Measurements from ENCODE around the gene ARFGAP3. TPM values are rescaled to one million over a fixed set of nuclear protein-coding genes. Genes with fewer than 3 reads are reported as not detected.

Gene ARFGAP3
- total and polyA plus RNA-seq, 4 donors: 25.8 to 42.9 (median 42.3) TPM

GRCh38 chr22:42877158-42877557, 20.1 kb upstream of the ARFGAP3 start:
- Histone ChIP-seq H3K4me1 (ENCODE audit: control insufficient read depth in 5 of 5, insufficient read depth in 5 of 5, low read length in 5 of 5) (peaks cover 0 to 5% (median 0%) of the 10 kb centered on the region in 5 donors), H3K9me3 (ENCODE audit: control insufficient read depth in 4 of 4, insufficient read depth in 3 of 4, low read length in 3 of 4) (no peaks in the 10 kb centered on the region), H3K27ac (ENCODE audit: low read depth in 1 of 2, low read length in 1 of 2) (no peak overlapping the region), H3K9ac (ENCODE audit: insufficient read depth in 1 of 2, low read length in 2 of 2) (no peak overlapping the region), H3K27me3 (ENCODE audit: control insufficient read depth in 3 of 3, insufficient read depth in 3 of 3, low read length in 2 of 3) (no peaks in the 10 kb centered on the region), H3K4me3 (no peak overlapping the region), H3K36me3 (ENCODE audit: control insufficient read depth in 4 of 4, insufficient read depth in 4 of 4, low read length in 4 of 4) (peaks cover 11 to 70% (median 39%) of the 10 kb centered on the region in 4 donors)
- WGBS, 2 donors: 79 to 89% methylated on average over 8 of the region's 8 CpGs
- no peak for TF ChIP-seq CTCF (IDR thresholded peaks at IDR 0.05; ENCODE audit: control extremely low read depth, extremely low read depth)
- no peak for ATAC-seq (ENCODE audit: insufficient read depth, low FRiP score)
- no peak for DNase-seq

GRCh38 chr22:42876041-42876440, 19.0 kb upstream of the ARFGAP3 start:
- Histone ChIP-seq H3K4me1 (ENCODE audit: control insufficient read depth in 5 of 5, insufficient read depth in 5 of 5, low read length in 5 of 5) (peaks cover 0 to 5% (median 0%) of the 10 kb centered on the region in 5 donors), H3K27ac (ENCODE audit: low read depth in 1 of 2, low read length in 1 of 2) (no peak overlapping the region), H3K27me3 (ENCODE audit: control insufficient read depth in 3 of 3, insufficient read depth in 3 of 3, low read length in 2 of 3) (no peaks in the 10 kb centered on the region), H3K9ac (ENCODE audit: insufficient read depth in 1 of 2, low read length in 2 of 2) (no peak overlapping the region), H3K36me3 (ENCODE audit: control insufficient read depth in 4 of 4, insufficient read depth in 4 of 4, low read length in 4 of 4) (peaks cover 11 to 70% (median 40%) of the 10 kb centered on the region in 4 donors), H3K9me3 (ENCODE audit: control insufficient read depth in 4 of 4, insufficient read depth in 3 of 4, low read length in 3 of 4) (no peaks in the 10 kb centered on the region), H3K4me3 (no peak overlapping the region)
- WGBS, 2 donors: 92 to 97% methylated on average over 17 of the region's 17 CpGs
- DNase-seq (no peak), ATAC-seq (ENCODE audit: insufficient read depth, low FRiP score) (no peak)
- no peak for TF ChIP-seq CTCF (IDR thresholded peaks at IDR 0.05; ENCODE audit: control extremely low read depth, extremely low read depth)

- Histone ChIP-seq H3K4me1 (ENCODE audit: control insufficient read depth in 5 of 5, insufficient read depth in 5 of 5, low read length in 5 of 5) (peaks cover 0 to 4% (median 0%) of the 10 kb centered on the region in 5 donors), H3K27ac (ENCODE audit: low read depth in 1 of 2, low read length in 1 of 2) (no peak overlapping the region), H3K9me3 (ENCODE audit: control insufficient read depth in 4 of 4, insufficient read depth in 3 of 4, low read length in 3 of 4) (no peaks in the 10 kb centered on the region), H3K36me3 (ENCODE audit: control insufficient read depth in 4 of 4, insufficient read depth in 4 of 4, low read length in 4 of 4) (peaks cover 11 to 63% (median 36%) of the 10 kb centered on the region in 4 donors), H3K9ac (ENCODE audit: insufficient read depth in 1 of 2, low read length in 2 of 2) (no peak overlapping the region), H3K27me3 (ENCODE audit: control insufficient read depth in 3 of 3, insufficient read depth in 3 of 3, low read length in 2 of 3) (no peaks in the 10 kb centered on the region), H3K4me3 (no peak overlapping the region)
- DNase-seq (no peak), ATAC-seq (ENCODE audit: insufficient read depth, low FRiP score) (no peak)
- WGBS, 2 donors: 97 to 98% methylated on average over 7 of the region's 7 CpGs
- no peak for TF ChIP-seq CTCF (IDR thresholded peaks at IDR 0.05; ENCODE audit: control extremely low read depth, extremely low read depth)
These were observed 16.9 kb upstream of the ARFGAP3 start for GRCh38 chr22:42874010-42874409.

GRCh38 chr22:42873356-42873755, 16.3 kb upstream of the ARFGAP3 start:
- Histone ChIP-seq H3K27ac (ENCODE audit: low read depth in 1 of 2, low read length in 1 of 2) (no peak overlapping the region), H3K9me3 (ENCODE audit: control insufficient read depth in 4 of 4, insufficient read depth in 3 of 4, low read length in 3 of 4) (no peaks in the 10 kb centered on the region), H3K4me3 (no peak overlapping the region), H3K36me3 (ENCODE audit: control insufficient read depth in 4 of 4, insufficient read depth in 4 of 4, low read length in 4 of 4) (peaks cover 11 to 61% (median 34%) of the 10 kb centered on the region in 4 donors), H3K9ac (ENCODE audit: insufficient read depth in 1 of 2, low read length in 2 of 2) (no peak overlapping the region), H3K27me3 (ENCODE audit: control insufficient read depth in 3 of 3, insufficient read depth in 3 of 3, low read length in 2 of 3) (no peaks in the 10 kb centered on the region), H3K4me1 (ENCODE audit: control insufficient read depth in 5 of 5, insufficient read depth in 5 of 5, low read length in 5 of 5) (no peaks in the 10 kb centered on the region)
- TF ChIP-seq CTCF (IDR thresholded peaks at IDR 0.05; ENCODE audit: control extremely low read depth, extremely low read depth): no peak
- no peak for DNase-seq
- no peak for ATAC-seq (ENCODE audit: insufficient read depth, low FRiP score)

Data from lung (tissue), 12 donors.